22Rv1 (cell line): ENCODE measurements around the gene WDR53.

Source experiments
- ZFX ChIP-seq: fragments of 450-650 bp; IDR thresholded peaks from 2 replicates; pipeline ENCODE4 v1.6.1; 2017; ENCODE audit warnings: antibody characterized with exemption, borderline replicate concordance
- TF ChIP-seq, protein P1 (sequence below): fragments of 450-650 bp; IDR thresholded peaks from 2 replicates; pipeline ENCODE4 v1.5.1; 2017; ENCODE audit warnings: mild to moderate bottlenecking

DNA sequence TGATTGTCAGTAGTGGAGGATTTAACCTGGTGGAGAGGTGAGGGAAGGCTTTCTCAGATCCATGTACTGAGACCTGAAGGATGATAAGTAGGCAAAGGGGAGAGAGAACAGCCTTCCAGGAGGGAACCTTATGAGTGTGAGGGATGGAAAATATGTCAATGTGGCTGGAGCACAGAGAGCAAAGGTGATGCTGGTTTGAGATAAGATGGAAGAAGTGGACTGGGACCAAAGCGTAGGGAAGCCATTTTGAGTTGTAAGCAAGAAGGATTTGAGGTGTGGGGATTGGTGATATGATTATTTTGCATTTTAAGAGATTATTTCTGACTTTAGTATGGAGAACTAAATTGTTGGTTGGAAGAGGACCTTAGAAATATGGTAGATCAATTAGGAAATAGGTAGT, 4.0 kb upstream of the WDR53 start:
- TF ChIP-seq, protein P1, sequence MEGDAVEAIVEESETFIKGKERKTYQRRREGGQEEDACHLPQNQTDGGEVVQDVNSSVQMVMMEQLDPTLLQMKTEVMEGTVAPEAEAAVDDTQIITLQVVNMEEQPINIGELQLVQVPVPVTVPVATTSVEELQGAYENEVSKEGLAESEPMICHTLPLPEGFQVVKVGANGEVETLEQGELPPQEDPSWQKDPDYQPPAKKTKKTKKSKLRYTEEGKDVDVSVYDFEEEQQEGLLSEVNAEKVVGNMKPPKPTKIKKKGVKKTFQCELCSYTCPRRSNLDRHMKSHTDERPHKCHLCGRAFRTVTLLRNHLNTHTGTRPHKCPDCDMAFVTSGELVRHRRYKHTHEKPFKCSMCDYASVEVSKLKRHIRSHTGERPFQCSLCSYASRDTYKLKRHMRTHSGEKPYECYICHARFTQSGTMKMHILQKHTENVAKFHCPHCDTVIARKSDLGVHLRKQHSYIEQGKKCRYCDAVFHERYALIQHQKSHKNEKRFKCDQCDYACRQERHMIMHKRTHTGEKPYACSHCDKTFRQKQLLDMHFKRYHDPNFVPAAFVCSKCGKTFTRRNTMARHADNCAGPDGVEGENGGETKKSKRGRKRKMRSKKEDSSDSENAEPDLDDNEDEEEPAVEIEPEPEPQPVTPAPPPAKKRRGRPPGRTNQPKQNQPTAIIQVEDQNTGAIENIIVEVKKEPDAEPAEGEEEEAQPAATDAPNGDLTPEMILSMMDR, result no peak
- no peak for TF ChIP-seq ZFX
